ENCODE results near the gene CCNY. TPM values are rescaled to one million over a fixed set of nuclear protein-coding genes. Genes with fewer than 3 reads are reported as not detected.

The CCNY gene
- total and polyA plus RNA-seq, 3 experiments from 2014 or later: 15.1 to 65.2 (median 58.4) TPM

- H3K4me1 Mint-ChIP-seq: peaks cover 66 to 80% (median 76%) of the 10 kb centered on the region in 3 donors
- H3K27ac Mint-ChIP-seq: peak overlapping the region; percentile 65 to 92 (median 86)
- no peaks in the 10 kb centered on the region for H3K9me3 Mint-ChIP-seq
- H3K36me3 ChIP-seq (ENCODE audit: insufficient read depth, low read length): no peaks in the 10 kb centered on the region
- peaks cover 0 to 14% (median 0%) of the 10 kb centered on the region in 3 donors for H3K36me3 Mint-ChIP-seq
- ChIA-PET CTCF (no interaction called here), POLR2A (interaction anchor here (1.1 kb wide), 1 partner anchor 141 kb away, joined by 5 read pairs; no protein-coding TSS in a partner anchor)
- no peaks in the 10 kb centered on the region for H3K27me3 Mint-ChIP-seq
- H3K9me3 ChIP-seq (ENCODE audit: low read length): no peaks in the 10 kb centered on the region
- H3K27me3 ChIP-seq (ENCODE audit: insufficient read depth, low read length, poor library complexity, severe bottlenecking): no peaks in the 10 kb centered on the region
- peak overlapping the region; percentile 79 to 90 (median 85) for H3K4me3 Mint-ChIP-seq
- peak; percentile 14 to 52 (median 21) for DNase-seq
- peak overlapping the region; percentile 54 for H3K27ac ChIP-seq (ENCODE audit: low read depth, low read length)
- peaks cover 50% of the 10 kb centered on the region for H3K4me1 ChIP-seq (ENCODE audit: insufficient read depth, low read length)
- H3K4me3 ChIP-seq (ENCODE audit: low read length): peak overlapping the region; percentile 58
These were observed 863 bp downstream of the CCNY start for GRCh38 chr10:35336921-35337823.

GRCh38 chr10:35339942-35340341 is 3.6 kb downstream of the CCNY start:
- Mint-ChIP-seq H3K36me3 (peaks cover 0 to 5% (median 0%) of the 10 kb centered on the region in 3 donors), H3K4me3 (peak overlapping the region in 5 of 7 donors; percentile 22 to 81 (median 46)), H3K27me3 (no peaks in the 10 kb centered on the region), H3K9me3 (no peaks in the 10 kb centered on the region), H3K27ac (peak overlapping the region in 7 of 8 donors; percentile 49 to 89 (median 65)), H3K4me1 (peaks cover 60 to 76% (median 71%) of the 10 kb centered on the region in 3 donors)
- CTCF ChIA-PET: interaction anchor here (1.3 kb wide), 1 partner anchor 10 kb away, joined by 3 read pairs; no protein-coding TSS in a partner anchor
- no peak for DNase-seq
- Histone ChIP-seq H3K27me3 (ENCODE audit: insufficient read depth, low read length, poor library complexity, severe bottlenecking) (no peaks in the 10 kb centered on the region), H3K9me3 (ENCODE audit: low read length) (no peaks in the 10 kb centered on the region), H3K4me3 (ENCODE audit: low read length) (no peak overlapping the region), H3K27ac (ENCODE audit: low read depth, low read length) (no peak overlapping the region), H3K4me1 (ENCODE audit: insufficient read depth, low read length) (peaks cover 48% of the 10 kb centered on the region), H3K36me3 (ENCODE audit: insufficient read depth, low read length) (no peaks in the 10 kb centered on the region)
- POLR2A ChIA-PET: no interaction called here

GRCh38 chr10:35340975-35341374 is 4.7 kb downstream of the CCNY start:
- H3K27ac Mint-ChIP-seq: peak overlapping the region; percentile 23 to 88 (median 62)
- ChIA-PET POLR2A (no interaction called here), CTCF (no interaction called here)
- H3K27me3 Mint-ChIP-seq: no peaks in the 10 kb centered on the region
- Histone ChIP-seq H3K27ac (ENCODE audit: low read depth, low read length) (no peak overlapping the region), H3K36me3 (ENCODE audit: insufficient read depth, low read length) (no peaks in the 10 kb centered on the region), H3K4me1 (ENCODE audit: insufficient read depth, low read length) (peaks cover 45% of the 10 kb centered on the region), H3K27me3 (ENCODE audit: insufficient read depth, low read length, poor library complexity, severe bottlenecking) (no peaks in the 10 kb centered on the region), H3K9me3 (ENCODE audit: low read length) (no peaks in the 10 kb centered on the region), H3K4me3 (ENCODE audit: low read length) (no peak overlapping the region)
- peaks cover 0 to 3% (median 0%) of the 10 kb centered on the region in 3 donors for H3K36me3 Mint-ChIP-seq
- peaks cover 55 to 74% (median 70%) of the 10 kb centered on the region in 3 donors for H3K4me1 Mint-ChIP-seq
- no peak for DNase-seq
- peak overlapping the region; percentile 2 to 49 (median 28) for H3K4me3 Mint-ChIP-seq
- no peaks in the 10 kb centered on the region for H3K9me3 Mint-ChIP-seq

- CTCF ChIA-PET: no interaction called here
- Mint-ChIP-seq H3K27ac (peak overlapping the region; percentile 9 to 88 (median 52)), H3K4me1 (peaks cover 59 to 79% (median 75%) of the 10 kb centered on the region in 3 donors), H3K9me3 (no peaks in the 10 kb centered on the region), H3K4me3 (peak overlapping the region; percentile 3 to 63 (median 23)), H3K36me3 (peaks cover 0 to 3% (median 0%) of the 10 kb centered on the region in 3 donors), H3K27me3 (no peaks in the 10 kb centered on the region)
- Histone ChIP-seq H3K27me3 (ENCODE audit: insufficient read depth, low read length, poor library complexity, severe bottlenecking) (no peaks in the 10 kb centered on the region), H3K4me1 (ENCODE audit: insufficient read depth, low read length) (peaks cover 48% of the 10 kb centered on the region), H3K27ac (ENCODE audit: low read depth, low read length) (no peak overlapping the region), H3K9me3 (ENCODE audit: low read length) (no peaks in the 10 kb centered on the region), H3K4me3 (ENCODE audit: low read length) (no peak overlapping the region), H3K36me3 (ENCODE audit: insufficient read depth, low read length) (no peaks in the 10 kb centered on the region)
- peak in 2 of 5 donors; percentile 27 to 34 for DNase-seq
- POLR2A ChIA-PET: interaction anchor here (0.6 kb wide), 1 partner anchor 213 kb away, joined by 5 read pairs; no protein-coding TSS in a partner anchor
These were observed 5.2 kb downstream of the CCNY start for GRCh38 chr10:35341521-35341920.

GRCh38 chr10:35342183-35342753 is 6.0 kb downstream of the CCNY start:
- no peak for DNase-seq
- ChIA-PET CTCF (no interaction called here), POLR2A (interaction anchor here (0.6 kb wide), 1 partner anchor 214 kb away, joined by 5 read pairs; no protein-coding TSS in a partner anchor)
- Mint-ChIP-seq H3K4me3 (peak overlapping the region in 4 of 7 donors; percentile 6 to 63 (median 28)), H3K36me3 (peaks cover 0 to 2% (median 0%) of the 10 kb centered on the region in 3 donors), H3K4me1 (peaks cover 64 to 87% (median 81%) of the 10 kb centered on the region in 3 donors), H3K9me3 (no peaks in the 10 kb centered on the region), H3K27me3 (no peaks in the 10 kb centered on the region), H3K27ac (peak overlapping the region in 6 of 8 donors; percentile 3 to 65 (median 47))
- H3K9me3 ChIP-seq (ENCODE audit: low read length): no peaks in the 10 kb centered on the region
- H3K4me1 ChIP-seq (ENCODE audit: insufficient read depth, low read length): peaks cover 48% of the 10 kb centered on the region
- no peaks in the 10 kb centered on the region for H3K27me3 ChIP-seq (ENCODE audit: insufficient read depth, low read length, poor library complexity, severe bottlenecking)
- H3K36me3 ChIP-seq (ENCODE audit: insufficient read depth, low read length): no peaks in the 10 kb centered on the region
- no peak overlapping the region for H3K4me3 ChIP-seq (ENCODE audit: low read length)
- H3K27ac ChIP-seq (ENCODE audit: low read depth, low read length): no peak overlapping the region

GRCh38 chr10:35343739-35344138 is 7.4 kb downstream of the CCNY start:
- Histone ChIP-seq H3K27me3 (ENCODE audit: insufficient read depth, low read length, poor library complexity, severe bottlenecking) (no peaks in the 10 kb centered on the region), H3K27ac (ENCODE audit: low read depth, low read length) (no peak overlapping the region), H3K9me3 (ENCODE audit: low read length) (no peaks in the 10 kb centered on the region), H3K4me1 (ENCODE audit: insufficient read depth, low read length) (peaks cover 42% of the 10 kb centered on the region), H3K4me3 (ENCODE audit: low read length) (no peak overlapping the region), H3K36me3 (ENCODE audit: insufficient read depth, low read length) (no peaks in the 10 kb centered on the region)
- ChIA-PET CTCF (no interaction called here), POLR2A (no interaction called here)
- no peak for DNase-seq
- H3K4me1 Mint-ChIP-seq: peaks cover 65 to 87% (median 83%) of the 10 kb centered on the region in 3 donors
- H3K36me3 Mint-ChIP-seq: peaks cover 0 to 6% (median 1%) of the 10 kb centered on the region in 3 donors
- no peaks in the 10 kb centered on the region for H3K9me3 Mint-ChIP-seq
- H3K27me3 Mint-ChIP-seq: no peaks in the 10 kb centered on the region
- no peak overlapping the region for H3K27ac Mint-ChIP-seq
- H3K4me3 Mint-ChIP-seq: no peak overlapping the region

- CTCF ChIA-PET: interaction anchor here (0.9 to 1.3 kb wide), 2 partner anchors 11 to 224 kb away, joined by 3 read pairs; no protein-coding TSS in a partner anchor
- H3K4me1 ChIP-seq (ENCODE audit: insufficient read depth, low read length): peaks cover 49% of the 10 kb centered on the region
These were observed 9.1 kb downstream of the CCNY start for GRCh38 chr10:35345383-35345742.

More at GRCh38 chr10:35345383-35345742, 9.1 kb downstream of the CCNY start:
- Mint-ChIP-seq H3K9me3 (no peaks in the 10 kb centered on the region), H3K27me3 (no peaks in the 10 kb centered on the region), H3K27ac (no peak overlapping the region), H3K4me3 (no peak overlapping the region), H3K36me3 (peaks cover 0 to 7% (median 4%) of the 10 kb centered on the region in 3 donors), H3K4me1 (peaks cover 65 to 87% (median 83%) of the 10 kb centered on the region in 3 donors)
- Histone ChIP-seq H3K4me3 (ENCODE audit: low read length) (no peak overlapping the region), H3K9me3 (ENCODE audit: low read length) (no peaks in the 10 kb centered on the region), H3K27me3 (ENCODE audit: insufficient read depth, low read length, poor library complexity, severe bottlenecking) (no peaks in the 10 kb centered on the region), H3K27ac (ENCODE audit: low read depth, low read length) (no peak overlapping the region), H3K36me3 (ENCODE audit: insufficient read depth, low read length) (no peaks in the 10 kb centered on the region)
- no peak for DNase-seq
- POLR2A ChIA-PET: no interaction called here

Measured in CD8-positive, alpha-beta memory T cell (primary cell).